ENCODE measurements around the gene AOPEP.
"Not testable (repeated sequence)": the region's sequence is repeated elsewhere in the genome, so short reads cannot be mapped to it uniquely, and the experiment has no call there.

AOPEP gene

DNA sequence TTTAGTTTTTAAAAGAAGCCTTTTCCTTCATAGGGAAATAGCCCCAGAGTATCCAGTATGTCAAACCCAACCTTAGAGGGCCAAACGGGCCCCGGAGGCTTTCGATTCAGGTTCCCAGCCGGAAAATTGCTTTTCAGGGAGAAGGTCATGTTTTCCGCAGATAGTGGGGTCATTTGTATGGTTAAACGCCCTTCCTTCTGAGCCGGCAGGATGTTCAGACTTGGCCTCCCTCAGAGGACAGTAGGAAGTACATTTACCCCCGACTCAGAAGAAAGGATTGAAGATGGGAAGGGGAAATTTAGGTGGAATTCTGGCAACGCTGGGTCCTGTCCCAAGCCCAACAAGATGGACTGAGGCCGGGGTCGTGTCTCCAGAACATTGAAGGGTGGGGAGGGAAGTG is 195.2 kb downstream of the AOPEP start:
- DNase-seq, result no peak

- peak; percentile 78 for DNase-seq
Observed at GRCh38 chr9:94922098-94922607, 195.7 kb downstream of the AOPEP start.

- no peak for DNase-seq
Observed at GRCh38 chr9:94922691-94923107, 196.2 kb downstream of the AOPEP start.

GRCh38 chr9:94923326-94924089 is 197.0 kb downstream of the AOPEP start:
- DNase-seq, result no peak

GRCh38 chr9:94925751-94926430 is 199.4 kb downstream of the AOPEP start:
- DNase-seq, result no peak

- no peak for DNase-seq
Observed at GRCh38 chr9:94926431-94926800, 199.9 kb downstream of the AOPEP start.

GRCh38 chr9:94927048-94927761 is 200.7 kb downstream of the AOPEP start:
- no peak for DNase-seq

DNA sequence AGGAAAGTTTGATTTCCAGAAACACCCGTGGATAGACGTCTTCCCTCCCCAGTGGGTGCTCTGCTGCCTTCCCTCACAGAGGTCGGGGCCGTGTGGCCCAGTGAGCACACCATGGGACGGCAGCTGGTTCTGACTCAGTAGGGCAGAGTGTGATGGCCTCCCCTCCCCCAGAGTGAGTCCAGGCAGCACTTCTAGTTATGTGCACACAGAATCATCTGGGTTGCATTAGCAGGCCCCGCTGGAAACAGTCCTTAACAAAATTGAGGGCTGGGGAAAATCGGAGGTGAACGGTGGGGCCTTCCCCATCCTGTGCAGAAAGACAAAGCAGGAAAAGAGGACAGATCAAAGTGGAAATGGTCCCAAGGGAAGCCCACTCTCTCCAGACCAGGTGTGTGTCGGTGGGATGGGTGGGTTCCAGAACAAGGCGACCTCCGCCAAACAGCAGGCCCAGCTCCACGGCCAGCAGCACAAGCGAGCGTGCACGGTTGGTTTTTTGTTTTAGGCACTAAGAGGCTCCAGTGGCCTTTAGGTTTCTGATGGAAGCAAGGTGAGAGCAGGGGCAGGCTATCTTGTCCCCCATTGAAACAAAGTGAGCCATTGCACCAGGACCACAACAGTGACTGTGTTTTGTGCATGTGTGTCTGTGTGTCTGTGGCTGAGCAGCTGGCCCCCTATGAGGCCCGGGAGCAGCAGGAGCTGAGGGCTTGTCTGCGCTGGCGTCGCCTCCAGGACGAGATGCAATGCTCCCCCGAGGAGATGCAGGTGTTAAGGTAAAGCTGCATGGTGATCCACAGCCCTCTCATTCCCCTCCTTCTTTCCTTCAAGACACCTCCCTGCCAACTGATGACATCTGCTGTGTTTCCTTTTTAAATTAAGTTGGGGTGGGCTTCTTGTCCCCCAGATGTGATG is 201.5 kb downstream of the AOPEP start:
- DNase-seq, result no peak

DNA sequence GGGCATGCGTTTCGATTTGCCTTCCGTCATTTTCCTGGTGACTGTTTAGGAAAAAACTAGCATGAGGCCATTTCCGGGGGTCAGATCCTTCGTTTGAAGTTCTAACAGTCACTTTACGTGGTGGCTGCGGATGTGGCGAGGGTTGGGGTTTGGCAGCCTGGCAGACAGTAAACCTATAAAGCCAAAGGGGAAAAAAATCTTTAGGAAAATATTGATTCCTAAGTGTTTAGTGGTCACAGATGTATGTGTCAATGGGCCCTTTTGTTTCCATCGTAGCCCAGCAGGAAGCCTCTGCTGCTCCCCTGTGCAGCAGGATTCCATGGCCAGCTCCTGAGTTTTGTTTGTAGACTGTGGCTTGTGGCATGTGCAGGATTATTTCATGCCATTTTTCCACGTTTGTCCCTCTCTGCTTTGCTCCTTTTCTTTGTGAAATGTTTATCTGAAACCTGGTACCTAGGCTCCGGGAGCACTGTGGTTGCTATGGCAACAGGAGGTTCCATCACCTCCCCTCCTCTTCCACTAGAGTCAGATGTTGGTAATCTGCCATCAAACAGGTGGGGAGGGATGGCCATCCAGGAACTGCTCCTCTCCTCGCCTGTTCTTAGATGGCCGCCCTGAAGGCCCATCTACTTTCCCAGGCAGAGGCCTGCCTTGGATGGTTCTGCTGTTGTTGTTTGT is 202.3 kb downstream of the AOPEP start:
- peak; percentile 63 for DNase-seq

GRCh38 chr9:94929369-94929756 is 202.9 kb downstream of the AOPEP start:
- peak; percentile 48 for DNase-seq

DNA sequence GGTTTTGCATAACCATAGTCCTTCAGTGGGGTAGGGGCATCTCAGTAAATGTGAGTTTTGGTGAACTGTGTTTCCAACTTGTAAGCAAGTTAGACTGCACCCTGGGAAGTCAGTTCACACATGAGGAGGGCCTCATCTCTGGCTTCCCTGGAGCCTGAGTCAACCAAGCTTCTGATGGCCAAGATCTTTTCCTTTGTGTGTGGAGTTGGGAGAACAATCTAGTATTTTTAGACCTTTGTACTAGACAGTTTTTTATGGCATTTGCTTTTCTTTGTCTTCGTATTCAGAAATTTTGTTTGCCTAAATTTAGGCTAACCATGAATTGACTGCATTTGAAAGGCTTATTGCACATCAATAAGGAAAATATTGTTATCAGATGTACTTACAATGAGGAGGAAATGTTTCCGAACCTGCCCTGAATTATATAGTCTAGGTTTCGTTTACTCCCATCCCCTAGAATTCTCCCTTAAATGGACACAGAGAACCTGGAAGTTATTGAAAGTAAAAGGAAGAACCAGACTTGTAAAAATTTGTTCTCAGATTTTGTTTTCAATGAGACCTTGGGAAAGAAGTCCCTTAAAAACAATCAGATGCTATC is 204.6 kb downstream of the AOPEP start:
- DNase-seq, result no peak

- DNase-seq, result no peak
Observed at GRCh38 chr9:94931740-94932139, 205.2 kb downstream of the AOPEP start.

- DNase-seq, result no peak
Observed at GRCh38 chr9:94932652-94933510, 206.4 kb downstream of the AOPEP start.

GRCh38 chr9:94933511-94933828 is 207.0 kb downstream of the AOPEP start:
- no peak for DNase-seq

GRCh38 chr9:94934816-94935328 is 208.4 kb downstream of the AOPEP start:
- no peak for DNase-seq

DNA sequence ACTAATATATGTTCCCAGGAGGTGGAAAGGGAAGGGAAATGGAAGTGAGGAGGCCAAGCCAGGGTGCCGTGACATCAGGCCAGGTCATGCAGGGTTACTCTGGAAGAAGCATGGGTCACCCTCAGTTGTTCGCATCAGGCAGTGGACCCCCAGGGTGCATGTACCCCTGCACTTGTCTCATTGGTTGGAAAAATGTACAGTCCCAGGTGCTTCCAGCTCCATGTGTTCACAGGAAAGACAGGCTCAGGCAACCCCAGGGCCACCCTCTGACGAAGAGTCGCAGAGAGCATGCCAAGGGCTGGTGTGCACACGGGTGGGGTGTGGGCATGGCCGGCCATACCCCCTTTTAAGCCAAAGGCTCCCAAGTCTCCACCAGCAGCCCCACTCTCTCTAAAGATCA is 208.9 kb downstream of the AOPEP start:
- DNase-seq, result no peak

DNA sequence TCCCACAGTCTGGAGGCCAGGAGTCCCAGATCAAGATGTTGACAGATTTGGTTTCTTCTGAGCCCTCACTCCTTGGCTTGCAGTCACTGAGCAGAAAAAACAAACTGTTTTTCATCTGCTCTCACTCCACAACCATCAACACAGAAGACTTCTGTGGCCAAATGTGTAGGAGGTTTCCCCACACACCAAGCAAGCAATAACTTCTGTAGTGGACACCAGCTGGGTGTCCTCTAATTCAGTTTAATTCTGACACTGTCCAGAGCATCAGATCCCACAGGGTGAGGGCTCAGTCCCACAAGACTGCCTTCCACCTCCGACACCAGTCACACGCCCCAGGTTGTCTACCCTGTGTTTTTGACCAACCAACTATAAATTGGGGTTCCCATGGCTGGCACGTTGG is 209.9 kb downstream of the AOPEP start:
- no peak for DNase-seq

- DNase-seq, result no peak
Observed at GRCh38 chr9:94937214-94937903, 210.9 kb downstream of the AOPEP start.

- DNase-seq, result no peak
Observed at GRCh38 chr9:94938384-94938783, 211.9 kb downstream of the AOPEP start.

DNA sequence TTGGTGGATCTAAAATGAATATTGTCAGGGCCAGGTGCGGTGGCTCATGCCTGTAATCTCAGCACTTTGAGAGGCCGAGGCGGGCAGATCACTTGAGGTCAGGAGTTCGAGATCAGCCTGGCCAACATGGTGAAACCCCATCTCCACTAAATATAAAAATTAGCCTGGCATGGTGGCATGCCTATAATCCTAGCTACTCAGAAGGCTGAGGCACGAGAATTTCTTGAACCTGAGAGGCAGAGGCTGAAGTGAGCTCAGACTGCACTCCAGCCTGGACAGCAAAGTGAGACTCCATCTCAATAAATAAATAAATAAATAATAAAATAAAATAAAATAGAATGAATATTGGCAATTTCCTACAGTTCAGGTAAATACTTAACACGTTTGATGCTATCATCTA is 213.8 kb downstream of the AOPEP start:
- DNase-seq, result not testable (repeated sequence)
